Endothelial cell of umbilical vein (primary cell): ENCODE measurements around the gene DOC2B.

Source experiments
- EZH2 ChIP-seq: IDR thresholded peaks from 2 replicates; pipeline ENCODE4 v1.6.1; 2012; ENCODE audit warnings: borderline replicate concordance, low read depth, mild to moderate bottlenecking, moderate library complexity, low read length, inconsistent platforms; ENCODE audit not compliant: severe bottlenecking
- MYC ChIP-seq: IDR thresholded peaks from one replicate; pipeline ENCODE4 v1.6.1; 2011; ENCODE audit warnings: mild to moderate bottlenecking, low read depth, low read length
- TF ChIP-seq, protein P1 (sequence below), 2 donors: IDR thresholded peaks; 1 replicate in 1 of 2; 2 replicates in 1 of 2; pipeline ENCODE4 v1.5.1; 2011; ENCODE audit warnings: low read length in 2 of 2, mild to moderate bottlenecking in 2 of 2, moderate library complexity in 2 of 2, control low read depth in 1 of 2, inconsistent platforms in 1 of 2, low read depth in 1 of 2; ENCODE audit not compliant: insufficient read depth in 1 of 2; ENCODE audit errors: extremely low read depth in 1 of 2

DNA sequence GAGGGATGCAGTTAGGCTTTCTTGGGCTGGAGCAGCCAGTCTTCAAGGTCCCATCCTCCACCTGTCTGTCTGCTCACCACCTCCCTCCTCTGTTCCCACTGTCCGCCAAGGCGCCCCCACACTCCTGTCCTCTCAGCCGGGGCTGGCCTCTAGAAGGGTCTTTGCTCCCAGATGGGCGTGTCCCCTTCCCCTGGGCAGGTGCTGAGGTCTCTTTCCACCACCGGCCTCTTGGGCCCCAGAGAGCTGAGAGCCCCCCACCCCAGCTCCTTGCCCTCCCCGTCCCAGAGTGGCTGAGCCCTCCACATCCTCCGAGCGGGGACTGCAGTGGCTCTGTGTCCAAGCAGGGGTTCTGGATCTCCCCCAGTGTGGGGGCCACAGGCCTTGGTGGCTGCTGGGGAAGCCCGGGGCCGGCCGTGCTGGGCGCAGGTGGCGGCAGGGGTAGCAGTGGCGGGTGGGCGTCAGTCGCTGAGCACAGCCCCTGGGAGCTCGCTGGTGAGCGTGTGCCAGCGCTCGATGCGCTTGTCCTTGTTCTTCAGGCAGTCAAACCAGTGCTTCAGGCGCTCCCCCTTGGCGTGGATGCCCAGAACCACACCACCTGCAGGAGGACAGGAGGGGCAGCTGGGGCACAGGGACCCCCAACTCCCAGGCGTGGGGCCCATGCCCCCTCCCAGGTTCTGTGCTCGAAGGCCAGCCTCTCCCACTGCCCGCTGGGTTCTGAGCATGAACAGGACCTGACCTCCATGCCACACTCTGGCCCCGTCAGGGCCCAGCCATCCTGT is 34.3 kb downstream of the DOC2B start:
- TF ChIP-seq, protein P1, sequence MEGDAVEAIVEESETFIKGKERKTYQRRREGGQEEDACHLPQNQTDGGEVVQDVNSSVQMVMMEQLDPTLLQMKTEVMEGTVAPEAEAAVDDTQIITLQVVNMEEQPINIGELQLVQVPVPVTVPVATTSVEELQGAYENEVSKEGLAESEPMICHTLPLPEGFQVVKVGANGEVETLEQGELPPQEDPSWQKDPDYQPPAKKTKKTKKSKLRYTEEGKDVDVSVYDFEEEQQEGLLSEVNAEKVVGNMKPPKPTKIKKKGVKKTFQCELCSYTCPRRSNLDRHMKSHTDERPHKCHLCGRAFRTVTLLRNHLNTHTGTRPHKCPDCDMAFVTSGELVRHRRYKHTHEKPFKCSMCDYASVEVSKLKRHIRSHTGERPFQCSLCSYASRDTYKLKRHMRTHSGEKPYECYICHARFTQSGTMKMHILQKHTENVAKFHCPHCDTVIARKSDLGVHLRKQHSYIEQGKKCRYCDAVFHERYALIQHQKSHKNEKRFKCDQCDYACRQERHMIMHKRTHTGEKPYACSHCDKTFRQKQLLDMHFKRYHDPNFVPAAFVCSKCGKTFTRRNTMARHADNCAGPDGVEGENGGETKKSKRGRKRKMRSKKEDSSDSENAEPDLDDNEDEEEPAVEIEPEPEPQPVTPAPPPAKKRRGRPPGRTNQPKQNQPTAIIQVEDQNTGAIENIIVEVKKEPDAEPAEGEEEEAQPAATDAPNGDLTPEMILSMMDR (IDR thresholded peaks at IDR 0.05; ENCODE audit: extremely low read depth in 1 of 2, insufficient read depth in 1 of 2, low read depth in 1 of 2, low read length in 2 of 2): no peak
- TF ChIP-seq EZH2: no peak
- no peak for TF ChIP-seq MYC
